Lower leg skin (tissue), 4 donors: ENCODE results near the gene KNTC1. TPM values are rescaled to one million over a fixed set of nuclear protein-coding genes. Genes with fewer than 3 reads are reported as not detected.
"Not testable (repeated sequence)": the region's sequence is repeated elsewhere in the genome, so short reads cannot be mapped to it uniquely, and the experiment has no call there.

Experiments used
- DNase-seq, 2 donors: peaks; one replicate each; pipeline ENCODE4 v3.0.0-alpha.2; 2019; ENCODE audit warnings: low spot score in 2 of 2
- H3K4me3 ChIP-seq: fragments of 200-600 bp; sonication (generic); 2 replicates; pipeline ENCODE4 v1.5.1; 2017; ENCODE audit warnings: mild to moderate bottlenecking, low read depth; ENCODE audit not compliant: poor library complexity, severe bottlenecking
- POLR2A ChIP-seq, 2 donors: fragments of 450-650 bp; IDR thresholded peaks; one replicate each; pipeline ENCODE4 v1.6.1; 2016 to 2017; ENCODE audit warnings: antibody characterized with exemption in 2 of 2, mild to moderate bottlenecking in 1 of 2, moderate library complexity in 1 of 2
- WGBS, 2 donors: methylation state at CpG; one replicate each; pipeline ENCODE4 v1.1.5; 2018; 5-methylcytosine and 5-hydroxymethylcytosine counted together
- intact Hi-C: fragments of 100-400 bp; cut with DNase I; formaldehyde crosslinking; loops from one replicate; pipeline ENCODE4 v1.15.0; 2023; ENCODE audit warnings: low total_unique reads
- total RNA-seq, 4 donors: library from RNA; depleted of rRNA; stranded (reverse); fragments of >200 nt; gene quantifications; one replicate each; pipeline ENCODE4 v1.1.0, GENCODE V29; 2016
- TF ChIP-seq, protein P1 (sequence below), 3 donors: fragments of 450-650 bp; IDR thresholded peaks; one replicate each; pipeline ENCODE4 v1.5.1; 2016; ENCODE audit warnings: antibody characterized with exemption in 3 of 3, mild to moderate bottlenecking in 3 of 3, moderate library complexity in 2 of 3

The KNTC1 gene
- total RNA-seq, 4 donors from 2014 or later: 3.8 to 13.1 (median 10.4) TPM

DNA sequence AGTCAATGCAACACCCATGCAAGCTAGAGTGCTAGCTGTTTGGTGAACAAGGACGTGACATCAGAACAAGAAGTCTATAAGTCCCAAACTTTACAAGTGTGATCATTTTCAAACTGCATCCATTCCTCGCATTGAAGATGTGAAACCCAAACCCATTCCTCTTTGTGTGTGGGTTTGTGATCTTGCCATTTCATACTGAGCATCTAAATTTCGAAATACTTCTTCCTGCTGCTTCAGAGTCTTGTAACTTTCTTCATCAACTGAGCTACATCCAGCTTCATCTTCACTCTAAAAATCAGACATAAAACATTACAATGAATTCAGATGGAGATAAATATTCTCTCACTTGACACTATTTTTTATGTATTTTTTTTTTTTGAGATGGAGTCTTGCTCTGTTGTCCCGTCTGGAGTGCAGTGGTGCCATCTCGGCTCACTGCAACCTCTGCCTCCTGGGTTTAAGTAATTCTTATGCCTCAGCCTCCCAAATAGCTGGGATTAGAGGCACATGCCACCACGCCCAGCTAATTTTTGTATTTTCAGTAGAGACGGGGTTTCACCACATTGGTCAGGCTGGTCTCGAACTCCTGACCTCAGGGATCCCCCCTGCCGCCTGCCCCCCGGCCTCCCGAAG lies 21.5 kb upstream of the KNTC1 start:
- 77 to 91% methylated on average over 11 of the region's 11 CpGs for WGBS, 2 donors
- TF ChIP-seq, protein P1, sequence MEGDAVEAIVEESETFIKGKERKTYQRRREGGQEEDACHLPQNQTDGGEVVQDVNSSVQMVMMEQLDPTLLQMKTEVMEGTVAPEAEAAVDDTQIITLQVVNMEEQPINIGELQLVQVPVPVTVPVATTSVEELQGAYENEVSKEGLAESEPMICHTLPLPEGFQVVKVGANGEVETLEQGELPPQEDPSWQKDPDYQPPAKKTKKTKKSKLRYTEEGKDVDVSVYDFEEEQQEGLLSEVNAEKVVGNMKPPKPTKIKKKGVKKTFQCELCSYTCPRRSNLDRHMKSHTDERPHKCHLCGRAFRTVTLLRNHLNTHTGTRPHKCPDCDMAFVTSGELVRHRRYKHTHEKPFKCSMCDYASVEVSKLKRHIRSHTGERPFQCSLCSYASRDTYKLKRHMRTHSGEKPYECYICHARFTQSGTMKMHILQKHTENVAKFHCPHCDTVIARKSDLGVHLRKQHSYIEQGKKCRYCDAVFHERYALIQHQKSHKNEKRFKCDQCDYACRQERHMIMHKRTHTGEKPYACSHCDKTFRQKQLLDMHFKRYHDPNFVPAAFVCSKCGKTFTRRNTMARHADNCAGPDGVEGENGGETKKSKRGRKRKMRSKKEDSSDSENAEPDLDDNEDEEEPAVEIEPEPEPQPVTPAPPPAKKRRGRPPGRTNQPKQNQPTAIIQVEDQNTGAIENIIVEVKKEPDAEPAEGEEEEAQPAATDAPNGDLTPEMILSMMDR (IDR thresholded peaks at IDR 0.05): no peak
- TF ChIP-seq POLR2A (IDR thresholded peaks at IDR 0.05): no peak
- DNase-seq: no peak
- intact Hi-C loops: no loop called here
- H3K4me3 ChIP-seq: no peak overlapping the region

DNA sequence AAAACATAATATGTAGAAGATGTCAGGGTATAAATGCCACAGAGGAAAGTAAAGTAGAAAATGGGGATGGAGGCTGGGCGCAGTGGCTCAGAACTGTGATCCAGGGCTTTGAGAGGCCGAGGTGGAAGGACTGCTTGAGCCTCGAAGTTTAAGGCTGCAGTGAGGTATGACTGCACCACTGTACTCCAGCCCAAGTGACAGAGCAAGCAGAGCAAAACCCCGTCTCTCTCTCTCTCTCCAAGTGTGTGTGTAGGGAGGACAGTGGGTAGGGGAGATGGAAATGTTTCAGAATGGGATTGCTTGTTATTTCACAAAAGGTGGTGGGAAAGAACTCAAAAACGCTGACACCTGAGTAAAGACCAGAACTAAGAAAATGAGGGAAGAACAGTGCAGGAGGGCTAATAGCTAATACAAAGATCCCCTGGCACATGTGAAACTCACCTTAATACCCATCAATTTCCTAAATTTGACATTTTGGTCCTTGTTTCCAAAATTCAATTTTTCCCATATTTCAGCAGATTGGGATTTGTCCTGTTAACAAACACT lies 20.6 kb upstream of the KNTC1 start:
- intact Hi-C loops: no loop called here
- no peak for DNase-seq
- no peak for TF ChIP-seq POLR2A (IDR thresholded peaks at IDR 0.05)
- TF ChIP-seq, protein P1 (IDR thresholded peaks at IDR 0.05): no peak
- H3K4me3 ChIP-seq: no peak overlapping the region
- 73 to 80% methylated on average over 5 of the region's 5 CpGs for WGBS, 2 donors

DNA sequence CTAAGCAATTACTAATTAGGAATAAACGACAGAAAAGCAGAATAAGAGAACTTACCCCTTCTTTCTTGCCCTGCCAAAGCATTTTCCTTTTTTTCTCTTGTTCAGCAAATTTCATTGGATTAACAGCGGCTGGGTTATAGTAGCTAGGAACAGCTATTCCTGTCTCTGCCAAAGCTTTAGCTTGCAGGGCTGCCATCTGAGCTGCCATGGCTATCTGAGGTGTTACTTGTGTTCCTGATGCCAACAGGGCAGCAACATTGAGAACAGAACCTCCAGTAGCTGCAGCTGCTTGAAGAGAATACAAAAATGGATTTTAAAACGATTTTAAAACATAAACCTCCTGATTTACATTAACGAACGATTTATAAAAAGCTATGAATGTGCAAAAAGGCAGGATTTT lies 18.9 kb upstream of the KNTC1 start:
- TF ChIP-seq, protein P1 (IDR thresholded peaks at IDR 0.05): no peak
- no peak for TF ChIP-seq POLR2A (IDR thresholded peaks at IDR 0.05)
- no peak for DNase-seq
- H3K4me3 ChIP-seq: no peak overlapping the region
- intact Hi-C loops: no loop called here
- 92 to 95% methylated on average over 5 of the region's 5 CpGs for WGBS, 2 donors

DNA sequence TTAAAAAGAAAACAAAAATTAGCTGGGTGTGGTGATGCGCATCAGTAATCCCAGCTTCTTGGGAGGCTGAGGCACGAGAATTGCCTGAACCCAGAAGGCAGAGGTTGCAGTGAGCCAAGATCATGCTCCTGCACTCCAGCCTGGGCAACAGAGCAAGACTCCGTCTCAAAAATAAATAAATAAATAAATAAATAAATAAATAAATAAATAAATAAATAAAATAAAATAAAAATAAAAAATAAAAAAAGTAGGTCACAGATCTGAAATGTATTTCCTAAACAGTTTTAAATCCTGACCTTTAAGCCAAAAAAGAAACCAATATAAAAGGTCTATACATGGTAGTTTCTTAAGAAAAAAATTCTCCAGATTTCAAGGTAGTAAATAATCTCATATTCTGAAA lies 14.0 kb upstream of the KNTC1 start:
- whole genome bisulfite sequencing, 2 donors: 81 to 83% methylated on average over 3 of the region's 3 CpGs
- intact Hi-C loops, DNase-seq, H3K4me3 ChIP-seq: not testable (repeated sequence)

DNA sequence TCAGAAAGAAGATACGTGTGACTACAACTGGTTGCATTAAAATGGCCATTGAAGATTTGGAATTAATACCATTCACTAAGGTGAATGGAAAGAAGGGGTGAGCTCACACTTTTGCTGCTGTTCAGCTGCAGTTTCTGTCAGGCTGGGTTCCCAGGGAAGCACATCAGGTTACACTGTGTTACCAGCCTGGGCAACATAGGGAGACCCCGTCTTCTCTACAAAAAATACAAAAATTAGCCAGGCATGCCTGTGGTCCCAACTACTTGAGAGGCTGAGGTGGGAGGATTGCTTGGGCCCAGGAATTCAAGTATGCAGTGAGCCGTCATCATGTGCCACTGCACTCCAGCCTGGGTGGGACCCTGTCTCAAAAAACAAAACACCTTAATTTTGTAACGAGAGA lies 13.4 kb upstream of the KNTC1 start:
- intact Hi-C loops: no loop called here
- 87 to 91% methylated on average over 4 of the region's 4 CpGs for WGBS, 2 donors
- no peak for DNase-seq
- TF ChIP-seq, protein P1 (IDR thresholded peaks at IDR 0.05): no peak
- no peak for TF ChIP-seq POLR2A (IDR thresholded peaks at IDR 0.05)
- no peak overlapping the region for H3K4me3 ChIP-seq

DNA sequence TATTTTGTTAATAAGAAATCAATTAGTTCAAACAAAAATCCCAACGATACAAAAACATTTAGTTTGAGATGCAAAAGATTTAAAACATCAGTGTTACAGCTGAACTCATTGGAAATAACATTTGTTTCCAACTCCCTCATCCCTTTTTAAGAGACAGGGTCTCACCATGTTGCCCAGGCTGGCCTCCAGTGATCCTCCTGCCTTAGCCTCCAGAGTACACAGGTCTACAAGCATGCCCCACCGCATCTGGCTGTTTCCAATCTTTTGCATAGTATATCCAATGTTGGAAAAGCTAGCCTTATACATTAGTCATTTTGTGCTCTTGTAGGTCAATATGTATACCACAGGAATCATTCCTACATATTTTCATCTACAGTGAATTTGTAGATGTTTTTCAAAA lies 11.8 kb upstream of the KNTC1 start:
- no peak for TF ChIP-seq POLR2A (IDR thresholded peaks at IDR 0.05)
- TF ChIP-seq, protein P1 (IDR thresholded peaks at IDR 0.05): no peak
- H3K4me3 ChIP-seq: no peak overlapping the region
- intact Hi-C loops: no loop called here
- WGBS, 2 donors: 90 to 98% methylated on average over 2 of the region's 2 CpGs
- DNase-seq: no peak
